NCI-H226 (cell line): Measurements from ENCODE around the gene TPO.

Experiments
- DNase-seq: peaks from one replicate; pipeline ENCODE4 v3.0.0-alpha.2; 2015

TPO gene

DNA sequence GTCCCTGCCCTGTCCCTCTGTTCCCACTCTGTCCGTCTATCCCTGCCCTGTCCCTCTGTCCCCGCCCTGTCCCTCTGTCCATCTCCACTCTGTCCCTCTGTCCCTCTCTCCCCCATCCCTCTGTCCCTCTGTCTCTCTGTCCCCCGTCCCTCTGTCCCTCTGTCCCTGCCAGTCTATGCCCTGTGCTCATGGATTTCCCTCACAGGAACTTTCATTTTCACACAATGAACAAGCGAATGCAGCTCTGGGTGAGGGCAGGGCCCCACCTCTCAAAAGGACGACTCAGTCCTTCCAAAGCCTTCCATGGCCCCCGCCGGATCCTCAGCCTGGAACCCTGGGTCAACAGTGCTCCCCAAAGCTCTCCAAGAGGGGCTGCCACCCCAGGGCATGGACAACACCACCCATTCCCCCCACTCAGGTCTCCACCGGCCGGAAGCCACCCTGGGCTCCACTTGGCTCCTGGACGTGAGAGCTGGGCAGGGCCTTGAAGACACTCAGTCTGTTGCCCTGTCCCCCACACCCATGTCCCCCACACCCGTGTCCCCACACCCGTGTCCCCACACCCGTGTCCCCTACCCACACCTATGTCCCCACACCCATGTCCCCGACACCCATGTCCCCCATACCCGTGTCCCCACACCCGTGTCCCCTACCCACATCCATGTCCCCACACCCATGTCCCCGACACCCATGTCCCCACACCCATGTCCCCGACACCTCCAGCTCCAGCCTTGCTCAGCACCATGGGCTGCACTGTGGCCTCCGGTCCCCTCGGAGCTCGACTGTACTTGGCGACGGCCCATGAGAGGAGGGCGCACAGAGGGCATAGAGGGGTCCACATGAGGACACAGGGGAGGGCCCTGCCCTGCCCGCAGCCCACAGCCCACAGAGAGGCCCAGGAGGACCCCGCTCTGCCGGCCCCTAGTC is 175.1 kb downstream of the TPO start:
- DNase-seq: no peak

DNA sequence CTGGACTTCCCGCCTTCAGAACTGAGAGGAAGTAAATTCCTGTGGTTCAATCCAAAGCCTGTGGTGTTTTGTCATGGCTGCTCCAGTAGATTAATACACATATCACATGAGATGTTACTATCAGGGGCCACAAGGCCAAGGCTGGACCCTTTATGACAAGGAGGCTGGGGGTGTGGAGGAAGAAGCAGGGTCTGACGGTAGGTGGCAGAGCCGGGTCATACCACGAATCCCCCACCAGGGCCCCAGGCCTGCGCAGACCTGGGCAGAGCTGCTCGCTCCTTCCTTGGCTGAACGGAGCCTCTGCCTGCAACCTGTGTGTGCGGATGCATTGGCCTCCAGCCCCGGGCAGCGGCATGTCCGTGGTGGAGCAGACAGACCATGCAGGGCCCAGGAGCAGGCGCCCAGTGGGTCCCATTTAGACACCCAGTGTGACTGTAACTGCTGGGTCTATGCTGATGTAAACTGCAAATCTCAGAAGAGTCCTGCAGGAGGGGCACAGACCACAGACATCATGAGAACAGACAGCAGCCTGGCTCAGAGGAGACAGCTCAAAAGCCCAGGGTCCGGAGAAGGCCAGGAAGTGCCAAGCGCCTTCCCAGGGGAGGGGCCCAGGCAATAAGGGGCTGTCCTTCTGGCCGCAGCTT is 175.8 kb downstream of the TPO start:
- DNase-seq: peak; percentile 18

DNA sequence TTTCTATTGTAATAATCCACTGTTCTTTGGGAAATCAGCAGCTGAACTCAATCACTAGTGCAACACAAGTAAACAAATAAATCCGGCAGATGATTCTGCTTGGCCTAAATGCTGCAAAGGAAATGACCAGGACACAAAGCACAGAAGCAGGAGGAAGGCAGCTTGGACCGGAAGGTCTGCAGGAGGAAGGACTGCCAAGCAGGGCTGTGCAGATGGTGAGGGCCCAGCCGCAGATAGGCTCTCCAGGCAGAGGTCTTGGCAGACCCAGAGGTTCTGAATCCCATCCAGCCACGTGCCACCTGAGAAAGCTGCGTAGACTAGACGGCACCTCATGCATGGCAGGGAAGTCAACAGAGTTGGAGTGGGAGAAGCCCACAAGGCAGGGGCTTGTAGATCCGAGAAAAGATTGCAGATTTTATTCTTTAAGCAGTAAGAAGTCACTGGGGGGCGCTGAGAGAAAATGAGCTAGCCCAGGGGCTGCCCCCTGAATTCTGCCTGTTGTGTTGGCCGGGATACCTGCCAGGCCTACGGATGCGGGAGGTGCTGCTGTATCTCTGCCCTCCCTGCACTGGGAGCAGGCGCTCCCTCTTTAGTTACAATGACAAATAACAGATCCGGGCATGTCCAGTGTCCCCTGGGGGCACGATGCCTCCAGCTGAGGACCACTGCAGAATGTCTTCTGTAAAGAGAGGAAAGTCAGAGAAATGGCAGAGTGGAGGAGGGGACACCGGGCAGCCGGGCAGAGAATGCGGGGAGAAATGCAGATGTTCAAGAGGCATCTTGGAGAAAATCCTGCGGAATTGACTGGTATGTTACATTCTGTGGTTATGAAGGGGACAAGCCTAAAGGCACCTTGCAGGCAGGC is 177.6 kb downstream of the TPO start:
- no peak for DNase-seq

DNA sequence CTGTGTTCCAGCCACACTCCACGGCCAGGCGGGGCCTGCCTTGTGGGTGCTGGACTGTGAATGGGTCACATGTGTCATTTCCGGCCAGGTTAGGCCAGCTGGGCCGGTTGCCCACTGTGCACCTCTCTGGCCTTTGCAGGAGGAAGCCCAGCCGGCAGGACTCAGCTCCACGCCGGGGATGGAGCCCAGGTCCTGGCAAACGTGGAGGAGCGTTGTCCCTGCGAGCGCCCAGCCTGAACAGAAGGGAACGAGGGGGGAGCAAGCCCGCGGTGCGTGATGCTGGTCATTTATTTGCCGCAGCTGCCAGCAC is 178.2 kb downstream of the TPO start:
- no peak for DNase-seq
